Erythroblast (primary cell): Measurements from ENCODE around the gene CA5A.
"Not testable (repeated sequence)": the region's sequence is repeated elsewhere in the genome, so short reads cannot be mapped to it uniquely, and the experiment has no call there.

Experiments
- GATA1 ChIP-seq: IDR thresholded peaks from 2 replicates; pipeline ENCODE4 v1.6.1; 2011; ENCODE audit warnings: low read depth, mild to moderate bottlenecking, control low read depth, low read length, moderate library complexity
- POLR2A ChIP-seq: IDR thresholded peaks from 2 replicates; pipeline ENCODE4 v1.6.1; 2011; ENCODE audit warnings: mild to moderate bottlenecking, low read length

- not testable (repeated sequence) for TF ChIP-seq POLR2A, GATA1
Measured at GRCh38 chr16:87936016-87936374, 334 bp downstream of the CA5A start.
